Upper lobe of left lung (tissue), 4 donors: ENCODE data around the gene AMOTL1.

Experiments used
- EP300 ChIP-seq, 4 donors: sonication (generic); formaldehyde crosslinking; IDR thresholded peaks; one replicate each; pipeline ENCODE4 v1.5.1; 2017; ENCODE audit warnings: antibody characterized with exemption in 4 of 4, control low read depth in 2 of 4
- POLR2A ChIP-seq, 4 donors: fragments of 450-650 bp; IDR thresholded peaks; one replicate each; pipeline ENCODE4 v1.5.1; 2016 to 2017; ENCODE audit warnings: antibody characterized with exemption in 4 of 4, mild to moderate bottlenecking in 2 of 4
- POLR2AphosphoS5 ChIP-seq, 2 donors: sonication (generic); formaldehyde crosslinking; IDR thresholded peaks; one replicate each; pipeline ENCODE4 v1.5.1; 2017; ENCODE audit warnings: antibody characterized with exemption in 2 of 2
- TF ChIP-seq, protein P1 (sequence below), 6 experiments: fragments of 450-650 bp in 4 of 6; fragments of 200-600 bp in 2 of 6; sonication (generic) in 2 of 6; IDR thresholded peaks; one replicate each; pipeline ENCODE4 v1.5.1; 2016 to 2019; ENCODE audit warnings: antibody characterized with exemption in 6 of 6

DNA sequence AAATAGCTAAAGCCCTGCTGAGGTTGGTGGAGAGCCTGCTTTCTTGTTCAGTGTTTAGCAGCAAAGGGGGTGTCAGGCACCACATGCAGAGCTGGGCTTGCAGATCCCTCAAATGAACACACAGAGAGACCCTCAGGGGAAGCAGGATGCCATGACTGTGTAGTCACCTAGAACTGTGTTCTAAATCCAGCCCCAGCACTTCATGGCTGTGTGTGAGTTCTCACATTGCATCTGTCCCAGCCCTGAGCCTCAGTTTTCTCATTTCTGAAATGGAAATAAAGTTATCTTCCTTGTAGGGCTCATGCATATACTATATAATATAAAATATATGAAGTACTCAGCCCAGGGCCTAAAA, 158.1 kb downstream of the AMOTL1 start:
- TF ChIP-seq, protein P1, sequence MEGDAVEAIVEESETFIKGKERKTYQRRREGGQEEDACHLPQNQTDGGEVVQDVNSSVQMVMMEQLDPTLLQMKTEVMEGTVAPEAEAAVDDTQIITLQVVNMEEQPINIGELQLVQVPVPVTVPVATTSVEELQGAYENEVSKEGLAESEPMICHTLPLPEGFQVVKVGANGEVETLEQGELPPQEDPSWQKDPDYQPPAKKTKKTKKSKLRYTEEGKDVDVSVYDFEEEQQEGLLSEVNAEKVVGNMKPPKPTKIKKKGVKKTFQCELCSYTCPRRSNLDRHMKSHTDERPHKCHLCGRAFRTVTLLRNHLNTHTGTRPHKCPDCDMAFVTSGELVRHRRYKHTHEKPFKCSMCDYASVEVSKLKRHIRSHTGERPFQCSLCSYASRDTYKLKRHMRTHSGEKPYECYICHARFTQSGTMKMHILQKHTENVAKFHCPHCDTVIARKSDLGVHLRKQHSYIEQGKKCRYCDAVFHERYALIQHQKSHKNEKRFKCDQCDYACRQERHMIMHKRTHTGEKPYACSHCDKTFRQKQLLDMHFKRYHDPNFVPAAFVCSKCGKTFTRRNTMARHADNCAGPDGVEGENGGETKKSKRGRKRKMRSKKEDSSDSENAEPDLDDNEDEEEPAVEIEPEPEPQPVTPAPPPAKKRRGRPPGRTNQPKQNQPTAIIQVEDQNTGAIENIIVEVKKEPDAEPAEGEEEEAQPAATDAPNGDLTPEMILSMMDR (IDR thresholded peaks at IDR 0.05) = no peak
- TF ChIP-seq POLR2A (IDR thresholded peaks at IDR 0.05) (no peak), POLR2AphosphoS5 (IDR thresholded peaks at IDR 0.05) (no peak), EP300 (IDR thresholded peaks at IDR 0.05) (no peak)
